ENCODE measurements around the gene CACNA1G. TPM values are rescaled to one million over a fixed set of nuclear protein-coding genes. Genes with fewer than 3 reads are reported as not detected.

The CACNA1G gene
- total and polyA plus RNA-seq, 4 donors: 0.29 to 2.8 TPM; not detected in 2

DNA sequence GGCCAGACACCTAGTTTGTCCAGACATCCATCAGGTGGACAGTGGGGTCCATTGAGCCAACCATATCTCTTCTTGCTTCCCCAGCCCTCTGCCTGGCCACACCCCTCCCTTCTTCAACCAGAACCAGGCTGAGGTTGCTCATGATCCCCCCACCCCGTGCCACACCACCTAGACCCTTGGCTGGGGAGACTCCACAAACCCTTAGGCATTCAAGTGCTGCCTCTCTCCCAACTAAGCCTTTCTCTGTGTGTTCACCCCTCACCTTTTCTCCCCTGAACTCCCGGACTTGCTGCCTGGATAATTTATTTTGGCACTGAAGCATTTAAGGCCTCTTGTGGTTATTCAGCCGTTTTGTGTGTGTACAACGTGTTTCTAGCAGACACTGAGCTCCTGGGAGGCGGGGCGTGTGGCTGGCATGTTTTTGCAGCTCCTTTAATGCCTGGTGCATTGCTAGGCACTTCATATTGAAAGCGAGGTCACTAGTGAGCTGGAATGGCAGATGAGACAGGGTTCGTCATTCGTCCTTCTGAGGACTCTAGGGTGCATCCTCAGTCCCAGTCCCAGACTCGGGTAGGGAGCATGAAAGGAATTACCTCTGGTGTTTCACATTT, 28.7 kb downstream of the CACNA1G start:
- ATAC-seq (ENCODE audit: low FRiP score): no peak
- H3K27ac ChIP-seq (ENCODE audit: low read depth in 1 of 2, low read length in 2 of 2): no peak overlapping the region

DNA sequence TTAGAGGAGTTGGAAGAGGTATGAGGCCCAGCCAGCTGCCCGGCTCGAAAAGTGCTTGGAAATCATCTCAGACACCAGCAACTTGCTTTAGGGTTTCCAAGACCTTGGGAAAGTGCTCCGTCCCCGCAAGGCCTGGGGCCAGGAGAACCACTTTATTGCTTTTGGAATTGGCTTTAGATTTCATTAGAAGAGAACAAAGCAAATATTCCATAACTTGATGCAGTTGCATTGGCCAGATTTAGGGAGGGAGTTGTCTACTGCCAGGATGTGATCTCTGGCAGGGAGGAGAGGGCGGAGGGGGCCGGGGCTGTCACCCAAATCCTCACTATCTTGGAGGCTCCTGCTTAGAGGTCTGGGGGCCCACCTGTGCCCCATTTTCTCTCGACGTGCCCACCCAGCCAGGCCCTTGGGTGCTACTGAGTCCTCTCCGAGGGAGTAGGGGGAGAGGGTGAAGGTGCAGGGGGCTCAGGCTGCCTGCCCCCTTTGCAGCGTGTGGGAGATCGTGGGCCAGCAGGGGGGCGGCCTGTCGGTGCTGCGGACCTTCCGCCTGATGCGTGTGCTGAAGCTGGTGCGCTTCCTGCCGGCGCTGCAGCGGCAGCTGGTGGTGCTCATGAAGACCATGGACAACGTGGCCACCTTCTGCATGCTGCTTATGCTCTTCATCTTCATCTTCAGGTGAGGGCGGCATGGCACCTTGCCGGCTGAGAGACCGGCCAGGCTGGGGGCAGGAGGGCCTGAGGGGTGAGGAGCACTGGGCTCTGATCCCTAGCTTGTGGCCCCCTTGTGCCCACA, 30.6 kb downstream of the CACNA1G start:
- no peak for ATAC-seq (ENCODE audit: low FRiP score)
- intact Hi-C loops (cut with DNase I): no loop called here
- DNase-seq: no peak
- H3K4me3 ChIP-seq (ENCODE audit: low read length in 2 of 2): no peak overlapping the region
- no peaks in the 10 kb centered on the region for H3K4me1 ChIP-seq (ENCODE audit: control insufficient read depth in 1 of 2, insufficient read depth in 2 of 2, low read length in 2 of 2)
- 75 to 81% methylated on average over 24 of the region's 24 CpGs for WGBS, 2 donors
- H3K27me3 ChIP-seq (ENCODE audit: control insufficient read depth in 1 of 2, insufficient read depth in 2 of 2, low read length in 1 of 2): no peaks in the 10 kb centered on the region
- H3K9me3 ChIP-seq (ENCODE audit: control insufficient read depth, low read length): no peaks in the 10 kb centered on the region
- no peak overlapping the region for H3K27ac ChIP-seq (ENCODE audit: low read depth in 1 of 2, low read length in 2 of 2)
- no peaks in the 10 kb centered on the region for H3K36me3 ChIP-seq (ENCODE audit: control insufficient read depth in 1 of 2, insufficient read depth in 2 of 2, low read length in 1 of 2)

More for the DNA sequence above, 28.7 kb downstream of the CACNA1G start:
- WGBS, 2 donors: 17 to 24% methylated on average over 10 of the region's 10 CpGs
- intact Hi-C loops (cut with DNase I): no loop called here
- no peaks in the 10 kb centered on the region for H3K36me3 ChIP-seq (ENCODE audit: control insufficient read depth in 1 of 2, insufficient read depth in 2 of 2, low read length in 1 of 2)
- H3K4me3 ChIP-seq (ENCODE audit: low read length in 2 of 2): no peak overlapping the region
- H3K27me3 ChIP-seq (ENCODE audit: control insufficient read depth in 1 of 2, insufficient read depth in 2 of 2, low read length in 1 of 2): no peaks in the 10 kb centered on the region
- no peaks in the 10 kb centered on the region for H3K9me3 ChIP-seq (ENCODE audit: control insufficient read depth, low read length)
- H3K4me1 ChIP-seq (ENCODE audit: control insufficient read depth in 1 of 2, insufficient read depth in 2 of 2, low read length in 2 of 2): no peaks in the 10 kb centered on the region
- DNase-seq: no peak

DNA sequence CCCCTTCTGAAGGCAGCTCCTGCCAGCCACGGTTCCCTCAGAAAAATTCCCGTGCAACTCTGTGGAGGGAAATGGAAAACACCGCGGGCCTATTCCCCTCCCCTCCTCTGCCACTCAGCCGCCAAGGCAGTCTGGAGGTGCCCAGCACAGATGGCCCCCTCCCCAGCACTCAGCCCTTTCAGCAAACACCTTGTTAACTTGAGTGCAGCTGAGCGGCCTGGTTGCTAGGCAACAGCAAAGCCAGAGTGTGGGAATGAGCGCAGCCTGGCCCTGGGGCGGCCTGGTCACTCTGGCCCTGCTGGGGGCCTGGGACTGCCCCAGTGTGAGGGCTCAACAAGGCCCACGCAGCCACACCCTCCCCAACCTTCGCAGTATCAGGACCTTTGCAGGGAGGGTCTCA, 32.8 kb downstream of the CACNA1G start:
- no peaks in the 10 kb centered on the region for H3K4me1 ChIP-seq (ENCODE audit: control insufficient read depth in 1 of 2, insufficient read depth in 2 of 2, low read length in 2 of 2)
- intact Hi-C loops (cut with DNase I): no loop called here
- WGBS, 2 donors: 41 to 43% methylated on average over 10 of the region's 10 CpGs
- H3K27me3 ChIP-seq (ENCODE audit: control insufficient read depth in 1 of 2, insufficient read depth in 2 of 2, low read length in 1 of 2): no peaks in the 10 kb centered on the region
- no peak overlapping the region for H3K27ac ChIP-seq (ENCODE audit: low read depth in 1 of 2, low read length in 2 of 2)
- ATAC-seq (ENCODE audit: low FRiP score): no peak
- no peak overlapping the region for H3K4me3 ChIP-seq (ENCODE audit: low read length in 2 of 2)
- no peaks in the 10 kb centered on the region for H3K9me3 ChIP-seq (ENCODE audit: control insufficient read depth, low read length)
- no peak for DNase-seq
- no peaks in the 10 kb centered on the region for H3K36me3 ChIP-seq (ENCODE audit: control insufficient read depth in 1 of 2, insufficient read depth in 2 of 2, low read length in 1 of 2)

DNA sequence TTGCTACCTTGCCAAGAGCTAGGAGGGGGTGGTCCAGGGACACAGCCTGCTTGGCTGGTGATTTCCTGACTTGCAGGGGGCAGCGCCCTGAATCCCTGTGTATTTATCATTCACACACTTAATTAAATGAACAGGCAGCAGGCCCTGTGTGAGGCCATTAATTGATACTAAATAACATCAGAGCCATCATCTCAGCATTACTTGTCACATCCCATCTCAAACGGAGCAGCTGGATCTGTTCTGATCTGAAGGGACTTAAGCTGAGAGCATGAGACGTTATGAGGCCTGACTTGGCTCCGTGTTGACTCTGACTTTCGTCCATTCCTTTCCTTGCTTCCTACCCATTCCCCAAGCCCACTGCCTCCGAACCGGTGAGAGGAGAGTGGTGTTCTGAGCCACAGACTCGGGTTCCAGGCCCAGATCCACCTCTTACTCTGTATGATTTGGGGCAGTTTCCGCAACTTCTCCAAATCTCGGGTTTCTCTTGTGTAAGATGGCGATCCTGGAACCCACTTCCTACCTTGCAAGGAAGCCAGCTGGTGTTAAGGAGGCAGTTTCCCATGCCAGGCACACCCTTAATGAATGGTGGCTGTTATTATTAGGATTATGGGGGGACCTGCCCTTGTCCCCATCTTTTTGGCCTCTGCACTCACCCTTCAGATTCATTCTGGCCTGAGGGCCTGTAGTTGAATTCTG, 33.8 kb downstream of the CACNA1G start:
- no peak overlapping the region for H3K27ac ChIP-seq (ENCODE audit: low read depth in 1 of 2, low read length in 2 of 2)
- no peaks in the 10 kb centered on the region for H3K9me3 ChIP-seq (ENCODE audit: control insufficient read depth, low read length)
- WGBS, 2 donors: 91 to 92% methylated on average over 11 of the region's 11 CpGs
- no peaks in the 10 kb centered on the region for H3K36me3 ChIP-seq (ENCODE audit: control insufficient read depth in 1 of 2, insufficient read depth in 2 of 2, low read length in 1 of 2)
- DNase-seq (no peak), ATAC-seq (ENCODE audit: low FRiP score) (no peak)
- intact Hi-C loops (cut with DNase I): no loop called here
- no peaks in the 10 kb centered on the region for H3K27me3 ChIP-seq (ENCODE audit: control insufficient read depth in 1 of 2, insufficient read depth in 2 of 2, low read length in 1 of 2)
- H3K4me1 ChIP-seq (ENCODE audit: control insufficient read depth in 1 of 2, insufficient read depth in 2 of 2, low read length in 2 of 2): no peaks in the 10 kb centered on the region
- no peak overlapping the region for H3K4me3 ChIP-seq (ENCODE audit: low read length in 2 of 2)

DNA sequence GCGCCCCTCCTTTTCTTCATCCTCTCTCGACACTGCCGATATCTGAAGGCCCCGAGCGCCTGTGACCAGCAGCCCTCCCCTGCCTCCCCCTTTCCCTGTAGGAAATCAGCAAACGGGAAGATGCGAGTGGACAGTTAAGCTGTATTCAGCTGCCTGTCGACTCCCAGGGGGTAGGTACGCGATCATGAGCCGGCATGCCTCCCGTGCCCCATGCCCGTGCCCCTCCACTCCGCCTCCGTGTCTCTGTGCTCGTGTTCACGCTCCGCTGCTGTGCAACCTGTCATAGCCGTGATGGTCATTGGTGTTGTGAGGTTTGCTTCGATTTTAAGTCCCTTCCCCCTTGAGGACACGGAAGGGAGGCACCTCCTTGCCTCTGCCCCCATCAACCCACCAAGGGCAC, 34.4 kb downstream of the CACNA1G start:
- Histone ChIP-seq H3K27ac (ENCODE audit: low read depth in 1 of 2, low read length in 2 of 2) (no peak overlapping the region), H3K36me3 (ENCODE audit: control insufficient read depth in 1 of 2, insufficient read depth in 2 of 2, low read length in 1 of 2) (no peaks in the 10 kb centered on the region), H3K4me3 (ENCODE audit: low read length in 2 of 2) (no peak overlapping the region), H3K4me1 (ENCODE audit: control insufficient read depth in 1 of 2, insufficient read depth in 2 of 2, low read length in 2 of 2) (no peaks in the 10 kb centered on the region), H3K27me3 (ENCODE audit: control insufficient read depth in 1 of 2, insufficient read depth in 2 of 2, low read length in 1 of 2) (no peaks in the 10 kb centered on the region), H3K9me3 (ENCODE audit: control insufficient read depth, low read length) (no peaks in the 10 kb centered on the region)
- ATAC-seq (ENCODE audit: low FRiP score) (no peak), DNase-seq (no peak)
- intact Hi-C loops (cut with DNase I): no loop called here
- WGBS, 2 donors: 96% methylated on average over 21 of the region's 21 CpGs

DNA sequence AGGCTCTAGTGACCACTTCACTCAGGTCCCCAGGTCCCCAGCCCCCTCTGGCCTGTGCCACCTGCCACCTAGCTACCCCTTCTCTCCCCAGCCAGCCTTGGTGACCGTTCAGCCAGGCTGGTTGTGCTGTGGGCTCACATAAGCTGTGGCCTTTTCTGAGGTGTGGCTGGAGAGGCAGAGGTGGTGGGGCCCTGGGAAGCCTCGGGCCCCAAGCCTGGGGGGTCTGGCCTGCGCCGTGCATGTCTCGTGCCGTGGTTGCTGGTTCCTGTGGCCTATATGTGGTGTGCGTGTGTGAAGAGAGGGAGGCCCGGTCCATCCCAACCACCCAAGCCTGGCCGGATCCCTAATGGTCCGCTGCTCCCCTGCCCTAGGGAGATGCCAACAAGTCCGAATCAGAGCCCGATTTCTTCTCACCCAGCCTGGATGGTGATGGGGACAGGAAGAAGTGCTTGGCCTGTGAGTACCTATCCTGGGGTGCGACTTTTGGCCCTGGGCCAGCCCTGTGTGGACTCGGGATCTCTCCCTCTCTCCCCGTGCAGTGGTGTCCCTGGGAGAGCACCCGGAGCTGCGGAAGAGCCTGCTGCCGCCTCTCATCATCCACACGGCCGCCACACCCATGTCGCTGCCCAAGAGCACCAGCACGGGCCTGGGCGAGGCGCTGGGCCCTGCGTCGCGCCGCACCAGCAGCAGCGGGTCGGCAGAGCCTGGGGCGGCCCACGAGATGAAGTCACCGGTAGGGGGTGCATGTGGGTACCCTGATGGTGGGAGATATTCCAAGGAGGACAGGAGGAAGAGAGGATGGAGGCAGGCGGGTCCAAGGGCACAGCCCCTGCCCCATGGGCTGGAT, 35.9 kb downstream of the CACNA1G start:
- WGBS, 2 donors: 86 to 88% methylated on average over 33 to 34 of the region's 34 CpGs
- Histone ChIP-seq H3K27me3 (ENCODE audit: control insufficient read depth in 1 of 2, insufficient read depth in 2 of 2, low read length in 1 of 2) (no peaks in the 10 kb centered on the region), H3K27ac (ENCODE audit: low read depth in 1 of 2, low read length in 2 of 2) (no peak overlapping the region), H3K36me3 (ENCODE audit: control insufficient read depth in 1 of 2, insufficient read depth in 2 of 2, low read length in 1 of 2) (no peaks in the 10 kb centered on the region), H3K4me1 (ENCODE audit: control insufficient read depth in 1 of 2, insufficient read depth in 2 of 2, low read length in 2 of 2) (no peaks in the 10 kb centered on the region), H3K4me3 (ENCODE audit: low read length in 2 of 2) (no peak overlapping the region), H3K9me3 (ENCODE audit: control insufficient read depth, low read length) (no peaks in the 10 kb centered on the region)
- DNase-seq (no peak), ATAC-seq (ENCODE audit: low FRiP score) (no peak)
- intact Hi-C loops (cut with DNase I): no loop called here

DNA sequence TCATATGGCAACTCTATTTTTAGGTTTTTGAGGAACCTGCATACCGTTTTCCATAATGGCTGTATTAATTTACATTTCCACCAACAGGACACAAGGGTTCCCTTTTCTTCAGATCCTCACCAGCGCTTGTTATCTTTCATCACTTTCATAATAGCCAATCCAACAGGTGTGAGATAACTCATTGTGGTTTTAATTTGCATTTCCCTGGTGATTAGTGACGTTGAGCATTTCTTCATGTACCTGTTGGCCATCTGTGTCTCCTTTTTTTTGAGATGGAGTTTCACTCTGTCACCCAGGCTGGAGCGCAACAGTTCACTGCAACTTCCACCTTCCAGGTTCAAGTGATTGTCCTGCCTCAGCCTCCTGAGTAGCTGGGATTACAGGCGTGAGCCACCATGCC, 38.0 kb downstream of the CACNA1G start:
- H3K4me1 ChIP-seq (ENCODE audit: control insufficient read depth in 1 of 2, insufficient read depth in 2 of 2, low read length in 2 of 2): no peaks in the 10 kb centered on the region
- no peak overlapping the region for H3K27ac ChIP-seq (ENCODE audit: low read depth in 1 of 2, low read length in 2 of 2)
- no peak for ATAC-seq (ENCODE audit: low FRiP score)
- H3K4me3 ChIP-seq (ENCODE audit: low read length in 2 of 2): no peak overlapping the region
- intact Hi-C loops (cut with DNase I): no loop called here
- no peaks in the 10 kb centered on the region for H3K9me3 ChIP-seq (ENCODE audit: control insufficient read depth, low read length)
- 88 to 92% methylated on average over 5 of the region's 5 CpGs for WGBS, 2 donors
- no peak for DNase-seq
- H3K27me3 ChIP-seq (ENCODE audit: control insufficient read depth in 1 of 2, insufficient read depth in 2 of 2, low read length in 1 of 2): no peaks in the 10 kb centered on the region
- H3K36me3 ChIP-seq (ENCODE audit: control insufficient read depth in 1 of 2, insufficient read depth in 2 of 2, low read length in 1 of 2): no peaks in the 10 kb centered on the region

DNA sequence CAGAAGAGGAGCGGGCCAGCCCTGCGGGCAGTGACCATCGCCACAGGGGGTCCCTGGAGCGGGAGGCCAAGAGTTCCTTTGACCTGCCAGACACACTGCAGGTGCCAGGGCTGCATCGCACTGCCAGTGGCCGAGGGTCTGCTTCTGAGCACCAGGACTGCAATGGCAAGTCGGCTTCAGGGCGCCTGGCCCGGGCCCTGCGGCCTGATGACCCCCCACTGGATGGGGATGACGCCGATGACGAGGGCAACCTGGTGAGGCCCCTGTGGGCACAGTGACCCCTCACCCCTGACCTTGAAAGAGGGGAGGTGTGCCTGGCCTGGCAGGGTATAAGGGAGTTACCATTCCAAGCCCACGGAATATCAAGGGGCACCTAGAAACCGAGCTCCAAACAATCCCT, 39.1 kb downstream of the CACNA1G start:
- Histone ChIP-seq H3K4me1 (ENCODE audit: control insufficient read depth in 1 of 2, insufficient read depth in 2 of 2, low read length in 2 of 2) (no peaks in the 10 kb centered on the region), H3K27ac (ENCODE audit: low read depth in 1 of 2, low read length in 2 of 2) (no peak overlapping the region), H3K4me3 (ENCODE audit: low read length in 2 of 2) (no peak overlapping the region), H3K27me3 (ENCODE audit: control insufficient read depth in 1 of 2, insufficient read depth in 2 of 2, low read length in 1 of 2) (no peaks in the 10 kb centered on the region), H3K9me3 (ENCODE audit: control insufficient read depth, low read length) (no peaks in the 10 kb centered on the region), H3K36me3 (ENCODE audit: control insufficient read depth in 1 of 2, insufficient read depth in 2 of 2, low read length in 1 of 2) (no peaks in the 10 kb centered on the region)
- intact Hi-C loops (cut with DNase I): no loop called here
- 95 to 97% methylated on average over 14 to 15 of the region's 15 CpGs for WGBS, 2 donors
- DNase-seq (no peak), ATAC-seq (ENCODE audit: low FRiP score) (no peak)

Measured in aorta (tissue), 5 donors.